Measurements from ENCODE around the gene LRMDA. TPM values are rescaled to one million over a fixed set of nuclear protein-coding genes. Genes with fewer than 3 reads are reported as not detected.
A peak's percentile ranks its signal among the peaks of the same experiment; 100 is the strongest.

Gene LRMDA
- total and polyA plus RNA-seq, 7 donors = 2.8 to 22.2 (median 9.0) TPM

DNA sequence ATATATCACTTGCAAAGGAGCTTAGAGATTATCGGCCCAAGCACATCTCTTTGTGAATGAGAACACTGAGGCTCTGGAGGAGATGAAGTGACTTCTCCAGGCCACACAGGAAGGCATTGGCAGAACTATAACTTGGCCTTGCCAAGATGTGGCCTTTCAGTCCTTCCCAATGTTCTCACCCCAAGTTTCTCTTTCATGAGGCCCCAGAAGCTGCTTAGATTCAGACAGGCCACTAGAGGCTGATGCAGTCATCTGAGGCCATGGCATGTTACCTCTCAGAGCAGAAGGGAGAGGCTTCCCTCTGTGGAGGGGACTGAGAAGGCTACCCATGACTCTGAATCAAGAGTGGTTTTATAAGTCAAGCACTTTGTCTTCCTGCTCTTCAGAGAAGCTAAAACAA lies 1003.7 kb downstream of the LRMDA start:
- DNase-seq = no peak
- 88 to 94% methylated on average over 1 of the region's 1 CpG for WGBS, 2 donors
- no peak overlapping the region for H3K27ac ChIP-seq
- intact Hi-C loops (cut with DNase I) = no loop called here
- H3K27me3 ChIP-seq = no peaks in the 10 kb centered on the region
- H3K36me3 ChIP-seq = no peaks in the 10 kb centered on the region
- TF ChIP-seq POLR2A (IDR thresholded peaks at IDR 0.05) (no peak), EP300 (IDR thresholded peaks at IDR 0.05) (no peak), POLR2AphosphoS5 (IDR thresholded peaks at IDR 0.05) (no peak)
- TF ChIP-seq, protein P1, sequence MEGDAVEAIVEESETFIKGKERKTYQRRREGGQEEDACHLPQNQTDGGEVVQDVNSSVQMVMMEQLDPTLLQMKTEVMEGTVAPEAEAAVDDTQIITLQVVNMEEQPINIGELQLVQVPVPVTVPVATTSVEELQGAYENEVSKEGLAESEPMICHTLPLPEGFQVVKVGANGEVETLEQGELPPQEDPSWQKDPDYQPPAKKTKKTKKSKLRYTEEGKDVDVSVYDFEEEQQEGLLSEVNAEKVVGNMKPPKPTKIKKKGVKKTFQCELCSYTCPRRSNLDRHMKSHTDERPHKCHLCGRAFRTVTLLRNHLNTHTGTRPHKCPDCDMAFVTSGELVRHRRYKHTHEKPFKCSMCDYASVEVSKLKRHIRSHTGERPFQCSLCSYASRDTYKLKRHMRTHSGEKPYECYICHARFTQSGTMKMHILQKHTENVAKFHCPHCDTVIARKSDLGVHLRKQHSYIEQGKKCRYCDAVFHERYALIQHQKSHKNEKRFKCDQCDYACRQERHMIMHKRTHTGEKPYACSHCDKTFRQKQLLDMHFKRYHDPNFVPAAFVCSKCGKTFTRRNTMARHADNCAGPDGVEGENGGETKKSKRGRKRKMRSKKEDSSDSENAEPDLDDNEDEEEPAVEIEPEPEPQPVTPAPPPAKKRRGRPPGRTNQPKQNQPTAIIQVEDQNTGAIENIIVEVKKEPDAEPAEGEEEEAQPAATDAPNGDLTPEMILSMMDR (IDR thresholded peaks at IDR 0.05) = no peak
- H3K9me3 ChIP-seq = no peaks in the 10 kb centered on the region
- peaks cover 0 to 46% (median 42%) of the 10 kb centered on the region in 4 donors for H3K4me1 ChIP-seq
- H3K4me3 ChIP-seq = no peak overlapping the region

DNA sequence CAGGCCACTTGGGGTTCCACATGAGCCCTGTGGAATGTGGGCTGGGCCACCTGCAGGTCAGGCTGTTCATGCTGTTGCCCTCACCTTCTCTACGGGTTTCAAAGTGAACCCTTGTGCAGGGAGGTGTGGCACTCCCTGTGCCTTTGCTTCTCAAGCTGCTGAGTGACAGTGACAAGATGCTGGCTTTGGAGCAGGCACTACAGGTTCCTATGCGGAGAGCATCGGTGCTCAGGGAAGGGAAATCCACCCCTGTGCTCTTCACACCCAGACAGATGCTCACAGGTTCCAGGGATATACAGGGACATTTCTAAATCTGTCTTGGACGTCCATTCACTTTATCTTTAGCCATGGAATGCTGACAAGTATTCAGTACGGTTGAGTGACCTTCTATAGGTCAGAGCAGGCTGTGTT lies 1005.0 kb downstream of the LRMDA start:
- no peaks in the 10 kb centered on the region for H3K36me3 ChIP-seq
- H3K27ac ChIP-seq = no peak overlapping the region
- intact Hi-C loops (cut with DNase I) = no loop called here
- H3K4me3 ChIP-seq = no peak overlapping the region
- 82 to 86% methylated on average over 5 of the region's 5 CpGs for WGBS, 2 donors
- peaks cover 0 to 34% (median 30%) of the 10 kb centered on the region in 4 donors for H3K4me1 ChIP-seq
- H3K27me3 ChIP-seq = no peaks in the 10 kb centered on the region
- no peak for DNase-seq
- no peaks in the 10 kb centered on the region for H3K9me3 ChIP-seq
- TF ChIP-seq EP300 (IDR thresholded peaks at IDR 0.05) (no peak), POLR2A (IDR thresholded peaks at IDR 0.05) (no peak), POLR2AphosphoS5 (IDR thresholded peaks at IDR 0.05) (no peak)
- TF ChIP-seq, protein P1 (IDR thresholded peaks at IDR 0.05) = no peak

DNA sequence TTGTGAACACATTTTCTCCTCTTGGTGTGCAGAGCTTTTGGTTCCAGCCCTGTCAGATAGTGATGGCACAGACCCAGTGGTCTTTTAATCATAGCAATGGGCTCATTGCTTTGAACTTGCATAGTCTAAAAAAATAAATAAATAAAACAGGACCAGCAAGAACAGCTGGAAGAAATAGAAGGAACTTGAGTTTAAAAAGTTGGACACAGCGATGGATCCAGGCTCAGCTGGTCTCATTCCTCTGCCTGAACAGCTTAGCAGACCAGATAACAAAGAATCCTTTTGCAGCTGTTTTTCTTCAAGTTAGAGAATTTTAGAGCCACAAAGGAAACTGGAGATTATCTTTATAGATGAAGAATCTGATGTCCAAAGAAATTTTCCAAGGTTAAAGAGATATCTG lies 1005.6 kb downstream of the LRMDA start:
- intact Hi-C loops (cut with DNase I) = no loop called here
- TF ChIP-seq POLR2AphosphoS5 (IDR thresholded peaks at IDR 0.05) (peak in 1 of 4 donors; percentile 9), POLR2A (IDR thresholded peaks at IDR 0.05) (no peak), EP300 (IDR thresholded peaks at IDR 0.05) (no peak)
- TF ChIP-seq, protein P1 (IDR thresholded peaks at IDR 0.05) = no peak
- peak; percentile 69 for DNase-seq
- H3K36me3 ChIP-seq = no peaks in the 10 kb centered on the region
- H3K4me3 ChIP-seq = no peak overlapping the region
- peaks cover 0 to 29% (median 25%) of the 10 kb centered on the region in 4 donors for H3K4me1 ChIP-seq
- H3K27ac ChIP-seq = no peak overlapping the region
- 76 to 87% methylated on average over 1 of the region's 1 CpG for whole genome bisulfite sequencing, 2 donors
- H3K27me3 ChIP-seq = no peaks in the 10 kb centered on the region
- no peaks in the 10 kb centered on the region for H3K9me3 ChIP-seq

DNA sequence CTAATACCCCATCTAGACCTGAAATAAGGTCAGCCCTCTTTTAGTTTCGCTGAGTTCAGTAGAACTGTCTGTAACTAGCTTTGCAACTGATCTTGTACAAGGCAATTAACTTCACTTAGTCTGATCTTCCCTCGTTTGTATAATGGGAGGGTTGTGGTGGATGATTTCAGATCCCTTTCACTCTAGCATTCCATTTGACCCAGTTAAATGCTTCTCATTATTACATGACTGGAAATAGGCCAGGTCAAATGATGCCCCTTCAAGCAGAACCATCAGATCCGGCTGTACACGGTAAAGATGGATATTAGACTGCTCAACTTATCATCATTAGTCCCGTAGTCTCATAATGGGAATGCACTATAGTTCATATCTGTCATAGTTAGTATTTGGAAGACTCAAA lies 1009.0 kb downstream of the LRMDA start:
- H3K36me3 ChIP-seq = no peaks in the 10 kb centered on the region
- no peaks in the 10 kb centered on the region for H3K27me3 ChIP-seq
- intact Hi-C loops (cut with DNase I) = no loop called here
- H3K9me3 ChIP-seq = no peaks in the 10 kb centered on the region
- H3K4me3 ChIP-seq = no peak overlapping the region
- TF ChIP-seq EP300 (IDR thresholded peaks at IDR 0.05) = no peak
- H3K4me1 ChIP-seq = peaks cover 0 to 34% (median 26%) of the 10 kb centered on the region in 4 donors
- no peak for DNase-seq
- no peak overlapping the region for H3K27ac ChIP-seq
- WGBS, 2 donors = 89 to 91% methylated on average over 5 of the region's 5 CpGs

DNA sequence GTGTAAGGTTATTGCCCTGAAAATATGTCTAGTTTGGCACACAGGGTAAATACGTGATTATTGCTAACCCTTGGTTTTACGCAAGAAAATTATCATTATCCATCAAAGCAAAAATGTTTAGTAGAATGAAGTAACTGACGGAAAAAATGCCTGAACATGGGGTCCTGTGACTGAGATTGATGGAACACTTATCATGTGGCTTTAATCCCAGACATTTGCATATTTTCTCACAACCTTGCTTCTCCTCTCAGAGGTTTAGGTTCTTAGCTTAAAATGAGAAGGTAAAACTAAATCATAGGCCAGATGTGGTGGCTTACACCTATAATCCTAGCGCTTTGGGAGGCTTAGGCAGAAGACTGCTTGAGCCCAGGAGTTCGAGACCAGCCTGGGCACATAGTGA lies 1010.7 kb downstream of the LRMDA start:
- no peak for DNase-seq
- TF ChIP-seq POLR2A (IDR thresholded peaks at IDR 0.05) = no peak
- TF ChIP-seq POLR2AphosphoS5 (IDR thresholded peaks at IDR 0.05) = no peak
- TF ChIP-seq, protein P1 (IDR thresholded peaks at IDR 0.05) = no peak
- no peak for TF ChIP-seq EP300 (IDR thresholded peaks at IDR 0.05)
- intact Hi-C loops (cut with DNase I) = no loop called here
- Histone ChIP-seq H3K27ac (no peak overlapping the region), H3K4me1 (peaks cover 0 to 32% (median 16%) of the 10 kb centered on the region in 4 donors), H3K4me3 (no peak overlapping the region), H3K36me3 (no peaks in the 10 kb centered on the region), H3K9me3 (no peaks in the 10 kb centered on the region), H3K27me3 (no peaks in the 10 kb centered on the region)
- 91 to 92% methylated on average over 5 of the region's 5 CpGs for WGBS, 2 donors

Data from sigmoid colon (tissue), 7 donors.